Measurements from ENCODE around the gene PCSK2. TPM values are rescaled to one million over a fixed set of nuclear protein-coding genes. Genes with fewer than 3 reads are reported as not detected.

Gene PCSK2
- total RNA-seq, 1 donor from 2014 or later: 46.4 TPM

GRCh38 chr20:17488916-17489600 lies 262.2 kb downstream of the PCSK2 start:
- DNase-seq (ENCODE audit: extremely low spot score, unreplicated experiment): no peak
- Mint-ChIP-seq H3K27me3 (peaks cover 13% of the 10 kb centered on the region), H3K27ac (no peak overlapping the region), H3K9me3 (no peaks in the 10 kb centered on the region), H3K4me3 (no peak overlapping the region), H3K36me3 (no peaks in the 10 kb centered on the region), H3K4me1 (ENCODE audit: unreplicated experiment) (no peaks in the 10 kb centered on the region)
- TF ChIP-seq CTCF (conservative IDR thresholded peaks at IDR 0.05): no peak

- Mint-ChIP-seq H3K9me3 (no peaks in the 10 kb centered on the region), H3K27ac (no peak overlapping the region), H3K36me3 (no peaks in the 10 kb centered on the region), H3K27me3 (peaks cover 13% of the 10 kb centered on the region), H3K4me3 (no peak overlapping the region), H3K4me1 (ENCODE audit: unreplicated experiment) (no peaks in the 10 kb centered on the region)
- DNase-seq (ENCODE audit: extremely low spot score, unreplicated experiment): no peak
- TF ChIP-seq CTCF (conservative IDR thresholded peaks at IDR 0.05): no peak
These were observed 263.7 kb downstream of the PCSK2 start for GRCh38 chr20:17490501-17490900.

GRCh38 chr20:17491041-17491440 lies 264.2 kb downstream of the PCSK2 start:
- TF ChIP-seq CTCF (conservative IDR thresholded peaks at IDR 0.05): no peak
- Mint-ChIP-seq H3K4me3 (no peak overlapping the region), H3K27ac (no peak overlapping the region), H3K9me3 (no peaks in the 10 kb centered on the region), H3K27me3 (peaks cover 12% of the 10 kb centered on the region), H3K36me3 (no peaks in the 10 kb centered on the region), H3K4me1 (ENCODE audit: unreplicated experiment) (no peaks in the 10 kb centered on the region)
- no peak for DNase-seq (ENCODE audit: extremely low spot score, unreplicated experiment)

GRCh38 chr20:17491488-17491887 lies 264.6 kb downstream of the PCSK2 start:
- H3K4me1 Mint-ChIP-seq (ENCODE audit: unreplicated experiment): no peaks in the 10 kb centered on the region
- no peak overlapping the region for H3K4me3 Mint-ChIP-seq
- no peaks in the 10 kb centered on the region for H3K36me3 Mint-ChIP-seq
- no peak for TF ChIP-seq CTCF (conservative IDR thresholded peaks at IDR 0.05)
- no peaks in the 10 kb centered on the region for H3K9me3 Mint-ChIP-seq
- H3K27ac Mint-ChIP-seq: no peak overlapping the region
- peaks cover 10% of the 10 kb centered on the region for H3K27me3 Mint-ChIP-seq
- DNase-seq (ENCODE audit: extremely low spot score, unreplicated experiment): no peak

GRCh38 chr20:17493173-17493572 lies 266.3 kb downstream of the PCSK2 start:
- TF ChIP-seq CTCF (conservative IDR thresholded peaks at IDR 0.05): no peak
- H3K9me3 Mint-ChIP-seq: no peaks in the 10 kb centered on the region
- H3K4me3 Mint-ChIP-seq: no peak overlapping the region
- DNase-seq (ENCODE audit: extremely low spot score, unreplicated experiment): no peak
- H3K4me1 Mint-ChIP-seq (ENCODE audit: unreplicated experiment): no peaks in the 10 kb centered on the region
- H3K27ac Mint-ChIP-seq: no peak overlapping the region
- no peaks in the 10 kb centered on the region for H3K36me3 Mint-ChIP-seq
- H3K27me3 Mint-ChIP-seq: peaks cover 3% of the 10 kb centered on the region
